ENCODE data around the gene ARRDC4. TPM values are rescaled to one million over a fixed set of nuclear protein-coding genes. Genes with fewer than 3 reads are reported as not detected.

Gene ARRDC4
- total RNA-seq (2014; rRNA removed; shearing (Covaris generic)): 3.7 and 5.0 TPM in 2 replicates

- in situ Hi-C loops (cut with HindIII; ENCODE audit: low sequenced_read_pairs): no loop called here
Observed at GRCh38 chr15:97960364-97961066, at the start of gene ARRDC4. ARRDC4 (plus strand) TSS chr15:97960703; CDS start chr15:97960862, 159 bp downstream.

GRCh38 chr15:97914711-97915110, 45.8 kb upstream of the ARRDC4 start:
- in situ Hi-C loops (cut with HindIII; ENCODE audit: low sequenced_read_pairs): no loop called here
- DNase-seq (ENCODE audit: low spot score): no peak

More at GRCh38 chr15:97960364-97961066, at the start of gene ARRDC4:
- peak; percentile 100 for DNase-seq (ENCODE audit: low spot score)

GRCh38 chr15:97915261-97915660, 45.2 kb upstream of the ARRDC4 start:
- in situ Hi-C loops (cut with HindIII; ENCODE audit: low sequenced_read_pairs): no loop called here
- no peak for DNase-seq (ENCODE audit: low spot score)

GRCh38 chr15:97921296-97921865, 39.1 kb upstream of the ARRDC4 start:
- in situ Hi-C loops (cut with HindIII; ENCODE audit: low sequenced_read_pairs): no loop called here
- DNase-seq (ENCODE audit: low spot score): no peak

GRCh38 chr15:97929456-97930229, 30.9 kb upstream of the ARRDC4 start:
- DNase-seq (ENCODE audit: low spot score): no peak
- in situ Hi-C loops (cut with HindIII; ENCODE audit: low sequenced_read_pairs): no loop called here

GRCh38 chr15:97930230-97930629, 30.3 kb upstream of the ARRDC4 start:
- no peak for DNase-seq (ENCODE audit: low spot score)
- in situ Hi-C loops (cut with HindIII; ENCODE audit: low sequenced_read_pairs): no loop called here

GRCh38 chr15:97931314-97931713, 29.2 kb upstream of the ARRDC4 start:
- in situ Hi-C loops (cut with HindIII; ENCODE audit: low sequenced_read_pairs): no loop called here
- no peak for DNase-seq (ENCODE audit: low spot score)

- in situ Hi-C loops (cut with HindIII; ENCODE audit: low sequenced_read_pairs): no loop called here
- DNase-seq (ENCODE audit: low spot score): no peak
Observed at GRCh38 chr15:97933589-97933988, 26.9 kb upstream of the ARRDC4 start.

GRCh38 chr15:97940993-97941392, 19.5 kb upstream of the ARRDC4 start:
- no peak for DNase-seq (ENCODE audit: low spot score)
- in situ Hi-C loops (cut with HindIII; ENCODE audit: low sequenced_read_pairs): no loop called here

- in situ Hi-C loops (cut with HindIII; ENCODE audit: low sequenced_read_pairs): no loop called here
- no peak for DNase-seq (ENCODE audit: low spot score)
Observed at GRCh38 chr15:97941572-97941971, 18.9 kb upstream of the ARRDC4 start.

- in situ Hi-C loops (cut with HindIII; ENCODE audit: low sequenced_read_pairs): no loop called here
- DNase-seq (ENCODE audit: low spot score): no peak
Observed at GRCh38 chr15:97944724-97945123, 15.8 kb upstream of the ARRDC4 start.

- in situ Hi-C loops (cut with HindIII; ENCODE audit: low sequenced_read_pairs): no loop called here
- DNase-seq (ENCODE audit: low spot score): no peak
Observed at GRCh38 chr15:97947465-97948260, 12.8 kb upstream of the ARRDC4 start.

- in situ Hi-C loops (cut with HindIII; ENCODE audit: low sequenced_read_pairs): no loop called here
- DNase-seq (ENCODE audit: low spot score): no peak
Observed at GRCh38 chr15:97953254-97953653, 7.2 kb upstream of the ARRDC4 start.

- DNase-seq (ENCODE audit: low spot score): no peak
- in situ Hi-C loops (cut with HindIII; ENCODE audit: low sequenced_read_pairs): no loop called here
Observed at GRCh38 chr15:97953748-97954147, 6.8 kb upstream of the ARRDC4 start.

GRCh38 chr15:97955035-97955434, 5.5 kb upstream of the ARRDC4 start:
- DNase-seq (ENCODE audit: low spot score): no peak
- in situ Hi-C loops (cut with HindIII; ENCODE audit: low sequenced_read_pairs): no loop called here

- in situ Hi-C loops (cut with HindIII; ENCODE audit: low sequenced_read_pairs): no loop called here
- no peak for DNase-seq (ENCODE audit: low spot score)
Observed at GRCh38 chr15:97955529-97955928, 5.0 kb upstream of the ARRDC4 start.

- DNase-seq (ENCODE audit: low spot score): no peak
- in situ Hi-C loops (cut with HindIII; ENCODE audit: low sequenced_read_pairs): no loop called here
Observed at GRCh38 chr15:97959724-97960363, 659 bp upstream of the ARRDC4 start.

- in situ Hi-C loops (cut with HindIII; ENCODE audit: low sequenced_read_pairs): no loop called here
- peak; percentile 56 for DNase-seq (ENCODE audit: low spot score)
Observed at GRCh38 chr15:97961067-97961954, 808 bp downstream of the ARRDC4 start.

Measured in G401 (cell line).